ENCODE data around the gene AKAP9.
"Not testable (repeated sequence)": the region's sequence is repeated elsewhere in the genome, so short reads cannot be mapped to it uniquely, and the experiment has no call there.

AKAP9 gene

GRCh38 chr7:92020636-92021035 is 80.0 kb downstream of the AKAP9 start:
- Histone ChIP-seq H3K27me3 (ENCODE audit: insufficient read depth, low read depth, severe bottlenecking) (no peaks in the 10 kb centered on the region), H3K4me3 (ENCODE audit: low read depth, low read length) (no peak overlapping the region), H3K27ac (no peak overlapping the region), H3K36me3 (peaks cover 81% of the 10 kb centered on the region), H3K9me3 (ENCODE audit: severe bottlenecking) (no peaks in the 10 kb centered on the region)
- no peak for DNase-seq
- no peak for TF ChIP-seq CTCF (IDR thresholded peaks at IDR 0.05; ENCODE audit: low read depth, low read length)

- no peak for TF ChIP-seq CTCF (IDR thresholded peaks at IDR 0.05; ENCODE audit: low read depth, low read length)
- Histone ChIP-seq H3K4me3 (ENCODE audit: low read depth, low read length) (no peak overlapping the region), H3K27me3 (ENCODE audit: insufficient read depth, low read depth, severe bottlenecking) (no peaks in the 10 kb centered on the region), H3K27ac (no peak overlapping the region), H3K36me3 (peaks cover 73% of the 10 kb centered on the region), H3K9me3 (ENCODE audit: severe bottlenecking) (no peaks in the 10 kb centered on the region)
- DNase-seq = no peak
Measured at GRCh38 chr7:92025260-92025659, 84.6 kb downstream of the AKAP9 start.

- H3K36me3 ChIP-seq = peaks cover 71% of the 10 kb centered on the region
- H3K27me3 ChIP-seq (ENCODE audit: insufficient read depth, low read depth, severe bottlenecking); H3K9me3 ChIP-seq (ENCODE audit: severe bottlenecking); DNase-seq; H3K27ac ChIP-seq; H3K4me3 ChIP-seq (ENCODE audit: low read depth, low read length): not testable (repeated sequence)
Measured at GRCh38 chr7:92026635-92027034, 86.0 kb downstream of the AKAP9 start.

- DNase-seq; H3K4me3 ChIP-seq (ENCODE audit: low read depth, low read length): not testable (repeated sequence)
- peaks cover 71% of the 10 kb centered on the region for H3K36me3 ChIP-seq
Measured at GRCh38 chr7:92027128-92027527, 86.5 kb downstream of the AKAP9 start.

GRCh38 chr7:92028226-92028625 is 87.6 kb downstream of the AKAP9 start:
- Histone ChIP-seq H3K9me3 (ENCODE audit: severe bottlenecking) (no peaks in the 10 kb centered on the region), H3K36me3 (peaks cover 65% of the 10 kb centered on the region), H3K27ac (no peak overlapping the region), H3K27me3 (ENCODE audit: insufficient read depth, low read depth, severe bottlenecking) (no peaks in the 10 kb centered on the region), H3K4me3 (ENCODE audit: low read depth, low read length) (no peak overlapping the region)
- TF ChIP-seq CTCF (IDR thresholded peaks at IDR 0.05; ENCODE audit: low read depth, low read length) = no peak
- DNase-seq = no peak

More at GRCh38 chr7:92027128-92027527, 86.5 kb downstream of the AKAP9 start:
- not testable (repeated sequence) for H3K9me3 ChIP-seq (ENCODE audit: severe bottlenecking); H3K27ac ChIP-seq; H3K27me3 ChIP-seq (ENCODE audit: insufficient read depth, low read depth, severe bottlenecking)

GRCh38 chr7:92028686-92029085 is 88.0 kb downstream of the AKAP9 start:
- DNase-seq = no peak
- H3K27ac ChIP-seq = no peak overlapping the region
- H3K27me3 ChIP-seq (ENCODE audit: insufficient read depth, low read depth, severe bottlenecking) = no peaks in the 10 kb centered on the region
- no peaks in the 10 kb centered on the region for H3K9me3 ChIP-seq (ENCODE audit: severe bottlenecking)
- H3K36me3 ChIP-seq = peaks cover 64% of the 10 kb centered on the region
- H3K4me3 ChIP-seq (ENCODE audit: low read depth, low read length) = no peak overlapping the region
- no peak for TF ChIP-seq CTCF (IDR thresholded peaks at IDR 0.05; ENCODE audit: low read depth, low read length)

GRCh38 chr7:92034116-92034515 is 93.5 kb downstream of the AKAP9 start:
- peaks cover 56% of the 10 kb centered on the region for H3K36me3 ChIP-seq
- H3K27me3 ChIP-seq (ENCODE audit: insufficient read depth, low read depth, severe bottlenecking) = no peaks in the 10 kb centered on the region
- H3K27ac ChIP-seq = no peak overlapping the region
- no peak overlapping the region for H3K4me3 ChIP-seq (ENCODE audit: low read depth, low read length)
- no peak for DNase-seq
- no peaks in the 10 kb centered on the region for H3K9me3 ChIP-seq (ENCODE audit: severe bottlenecking)
- TF ChIP-seq CTCF (IDR thresholded peaks at IDR 0.05; ENCODE audit: low read depth, low read length) = no peak

Measured in WERI-Rb-1 (cell line).